Naive thymus-derived CD4-positive, alpha-beta T cell (primary cell): ENCODE data around the gene ARHGAP21. TPM values are rescaled to one million over a fixed set of nuclear protein-coding genes. Genes with fewer than 3 reads are reported as not detected.

ENCODE experiments used
- ATAC-seq: fragments of 150-1000 bp; cut with Tn5 transposase; 2 replicates; pipeline ENCODE4 v1.10.0; 2021; ENCODE audit warnings: mild to moderate bottlenecking, moderate library complexity
- CTCF ChIA-PET: fragments of 350-600 bp; sonication (Branson Sonifier 250); formaldehyde crosslinking; loops from one replicate; lab custom pipeline; 2021; ENCODE audit warnings: antibody characterized with exemption; lab: Charles Lee
- POLR2A ChIA-PET: fragments of 350-600 bp; sonication (Branson Sonifier 250); formaldehyde crosslinking; loops from one replicate; lab custom pipeline; 2021; ENCODE audit warnings: antibody characterized with exemption, inconsistent platforms; lab: Charles Lee
- DNase-seq, 9 donors: peaks; one replicate each; pipeline versions ENCODE4 v3.0.0 to v3.0.0-alpha.2; 2020 to 2022; ENCODE audit warnings: mixed read lengths in 1 of 9
- H3K27ac ChIP-seq: one replicate; pipeline ENCODE4 v1.7.0; 2013; ENCODE audit warnings: mild to moderate bottlenecking, low read depth, low read length, moderate library complexity
- H3K27me3 ChIP-seq, 2 donors: one replicate each; pipeline ENCODE4 v1.7.0; 2013; ENCODE audit warnings: low read length in 2 of 2, mild to moderate bottlenecking in 2 of 2, moderate library complexity in 2 of 2; ENCODE audit not compliant: control insufficient read depth in 2 of 2, insufficient read depth in 2 of 2
- H3K36me3 ChIP-seq, 3 experiments: 1 replicate in 2 of 3; 2 replicates in 1 of 3; pipeline ENCODE4 v1.7.0; 2013; ENCODE audit warnings: low read length in 3 of 3, mild to moderate bottlenecking in 3 of 3, moderate library complexity in 1 of 3; ENCODE audit not compliant: insufficient read depth in 3 of 3, control insufficient read depth in 2 of 3
- H3K4me1 ChIP-seq, 2 donors: one replicate each; pipeline ENCODE4 v1.7.0; 2013; ENCODE audit warnings: low read length in 2 of 2, mild to moderate bottlenecking in 2 of 2, moderate library complexity in 1 of 2; ENCODE audit not compliant: control insufficient read depth in 2 of 2, insufficient read depth in 2 of 2
- H3K4me3 ChIP-seq: 2 replicates; pipeline ENCODE4 v1.7.0; 2013; ENCODE audit warnings: mild to moderate bottlenecking, low read length
- H3K9me3 ChIP-seq, 3 experiments: 1 replicate in 2 of 3; 2 replicates in 1 of 3; pipeline ENCODE4 v1.7.0; 2013; ENCODE audit warnings: low read length in 3 of 3; ENCODE audit not compliant: control insufficient read depth in 2 of 3
- H3K27ac Mint-ChIP-seq, 9 donors: one replicate each; pipeline ENCODE4 v1.8.0; 2020 to 2022; ENCODE audit warnings: mixed read lengths in 9 of 9, mild to moderate bottlenecking in 8 of 9, moderate library complexity in 5 of 9, inconsistent platforms in 2 of 9
- H3K27me3 Mint-ChIP-seq, 5 donors: one replicate each; pipeline ENCODE4 v1.8.0; 2021 to 2022; ENCODE audit warnings: mixed read lengths in 5 of 5, mild to moderate bottlenecking in 1 of 5
- H3K36me3 Mint-ChIP-seq, 5 donors: one replicate each; pipeline ENCODE4 v1.8.0; 2020 to 2022; ENCODE audit warnings: mixed read lengths in 5 of 5, mild to moderate bottlenecking in 3 of 5, inconsistent platforms in 1 of 5
- H3K4me1 Mint-ChIP-seq, 7 donors: one replicate each; pipeline ENCODE4 v1.8.0; 2020 to 2022; ENCODE audit warnings: mixed read lengths in 7 of 7, mild to moderate bottlenecking in 3 of 7, inconsistent platforms in 1 of 7
- H3K4me3 Mint-ChIP-seq, 10 donors: one replicate each; pipeline ENCODE4 v1.8.0; 2020 to 2022; ENCODE audit warnings: mild to moderate bottlenecking in 10 of 10, mixed read lengths in 10 of 10, moderate library complexity in 6 of 10, inconsistent platforms in 2 of 10
- H3K9me3 Mint-ChIP-seq, 11 donors: one replicate each; pipeline ENCODE4 v1.8.0; 2020 to 2022; ENCODE audit warnings: mixed read lengths in 11 of 11, mild to moderate bottlenecking in 4 of 11, inconsistent platforms in 1 of 11, moderate library complexity in 1 of 11
- intact Hi-C, 2 donors: fragments of 100-400 bp; cut with micrococcal nuclease; formaldehyde crosslinking; loops; one replicate each; pipeline ENCODE4 v1.15.1; 2023
- polyA plus RNA-seq, 2 donors: library from polyadenylated mRNA; unstranded; fragments of 300-500 nt; fragmentation: Illumina TruSeq; gene quantifications; one replicate each; pipeline ENCODE4 v1.2.3, GENCODE V29; 2021
- total RNA-seq, 6 experiments: library from RNA in 5 of 6; stranded (reverse) in 5 of 6; gene quantifications; 1 replicate in 5 of 6; 2 replicates in 1 of 6; pipeline ENCODE4 v1.2.3 and lab custom pipeline; 2021 to 2026

ARHGAP21 gene
- total and polyA plus RNA-seq, 7 experiments from 2014 or later: 9.5 to 40.0 (median 32.9) TPM

- Mint-ChIP-seq H3K27me3 (peaks cover 0 to 4% (median 0%) of the 10 kb centered on the region in 5 donors), H3K27ac (peak overlapping the region in 7 of 9 donors; percentile 27 to 93 (median 76)), H3K4me3 (peak overlapping the region; percentile 88 to 96 (median 92)), H3K9me3 (no peaks in the 10 kb centered on the region), H3K36me3 (peaks cover 0 to 1% (median 0%) of the 10 kb centered on the region in 5 donors), H3K4me1 (peaks cover 9 to 32% (median 19%) of the 10 kb centered on the region in 7 donors)
- no peak overlapping the region for H3K27ac ChIP-seq
- ATAC-seq: no peak
- ChIA-PET CTCF (no interaction called here), POLR2A (interaction anchor here (0.6 kb wide), 1 partner anchor 14 kb away, joined by 3 read pairs; no protein-coding TSS in a partner anchor)
- DNase-seq: peak in 1 of 9 donors; percentile 4
- H3K27me3 ChIP-seq: no peaks in the 10 kb centered on the region
- H3K4me1 ChIP-seq: peaks cover 0 to 12% of the 10 kb centered on the region in 2 donors
- no peaks in the 10 kb centered on the region for H3K9me3 ChIP-seq
- peak overlapping the region; percentile 71 for H3K4me3 ChIP-seq
- intact Hi-C loops: loop anchor here (1.0 to 10.0 kb wide), 8 partner anchors 15 to 1359 kb away; no protein-coding TSS in a partner anchor
- peaks cover 0 to 4% (median 0%) of the 10 kb centered on the region in 3 experiments for H3K36me3 ChIP-seq
Measured at GRCh38 chr10:24721229-24722106, 2.2 kb downstream of the ARHGAP21 start.

GRCh38 chr10:24720096-24720495 lies 3.6 kb downstream of the ARHGAP21 start:
- H3K9me3 Mint-ChIP-seq: no peaks in the 10 kb centered on the region
- Histone ChIP-seq H3K4me1 (peaks cover 0 to 12% of the 10 kb centered on the region in 2 donors), H3K9me3 (no peaks in the 10 kb centered on the region), H3K4me3 (no peak overlapping the region), H3K27ac (no peak overlapping the region), H3K36me3 (peaks cover 0 to 4% (median 0%) of the 10 kb centered on the region in 3 experiments), H3K27me3 (no peaks in the 10 kb centered on the region)
- peaks cover 9 to 29% (median 19%) of the 10 kb centered on the region in 7 donors for H3K4me1 Mint-ChIP-seq
- POLR2A ChIA-PET: no interaction called here
- no peaks in the 10 kb centered on the region for H3K27me3 Mint-ChIP-seq
- DNase-seq: no peak
- H3K36me3 Mint-ChIP-seq: peaks cover 0 to 1% (median 0%) of the 10 kb centered on the region in 5 donors
- ATAC-seq: no peak
- intact Hi-C loops: loop anchor here (5.0 to 10.0 kb wide), 6 partner anchors 102 to 1358 kb away; no protein-coding TSS in a partner anchor
- no peak overlapping the region for H3K4me3 Mint-ChIP-seq
- CTCF ChIA-PET: no interaction called here
- no peak overlapping the region for H3K27ac Mint-ChIP-seq

- no peak overlapping the region for H3K27ac Mint-ChIP-seq
- ATAC-seq (no peak), DNase-seq (no peak)
- Histone ChIP-seq H3K4me3 (no peak overlapping the region), H3K4me1 (peaks cover 0 to 12% of the 10 kb centered on the region in 2 donors), H3K27ac (no peak overlapping the region), H3K36me3 (no peaks in the 10 kb centered on the region), H3K27me3 (no peaks in the 10 kb centered on the region), H3K9me3 (no peaks in the 10 kb centered on the region)
- no peaks in the 10 kb centered on the region for H3K27me3 Mint-ChIP-seq
- no peak overlapping the region for H3K4me3 Mint-ChIP-seq
- intact Hi-C loops: no loop called here
- no peaks in the 10 kb centered on the region for H3K9me3 Mint-ChIP-seq
- H3K4me1 Mint-ChIP-seq: peaks cover 9 to 24% (median 19%) of the 10 kb centered on the region in 7 donors
- ChIA-PET CTCF (no interaction called here), POLR2A (interaction anchor here (1.0 kb wide), 1 partner anchor 166 kb away, joined by 3 read pairs; no protein-coding TSS in a partner anchor)
- peaks cover 0 to 1% (median 0%) of the 10 kb centered on the region in 5 donors for H3K36me3 Mint-ChIP-seq
Measured at GRCh38 chr10:24718031-24718855, 5.4 kb downstream of the ARHGAP21 start.

GRCh38 chr10:24716295-24716694 lies 7.4 kb downstream of the ARHGAP21 start:
- no peaks in the 10 kb centered on the region for H3K9me3 ChIP-seq
- Mint-ChIP-seq H3K36me3 (peaks cover 0 to 3% (median 0%) of the 10 kb centered on the region in 5 donors), H3K4me3 (no peak overlapping the region), H3K27ac (no peak overlapping the region), H3K4me1 (peaks cover 5 to 23% (median 9%) of the 10 kb centered on the region in 7 donors), H3K9me3 (no peaks in the 10 kb centered on the region), H3K27me3 (no peaks in the 10 kb centered on the region)
- H3K4me1 ChIP-seq: peaks cover 0 to under 1% of the 10 kb centered on the region in 2 donors
- ATAC-seq: no peak
- no peaks in the 10 kb centered on the region for H3K36me3 ChIP-seq
- DNase-seq: no peak
- ChIA-PET POLR2A (no interaction called here), CTCF (no interaction called here)
- H3K27me3 ChIP-seq: no peaks in the 10 kb centered on the region
- intact Hi-C loops: no loop called here
- H3K4me3 ChIP-seq: no peak overlapping the region
- H3K27ac ChIP-seq: no peak overlapping the region

GRCh38 chr10:24715246-24715769 lies 8.4 kb downstream of the ARHGAP21 start:
- Mint-ChIP-seq H3K4me3 (no peak overlapping the region), H3K27ac (no peak overlapping the region)
- POLR2A ChIA-PET: no interaction called here

GRCh38 chr10:24713086-24713485 lies 10.6 kb downstream of the ARHGAP21 start:
- Histone ChIP-seq H3K27ac (no peak overlapping the region), H3K4me3 (no peak overlapping the region), H3K27me3 (no peaks in the 10 kb centered on the region), H3K9me3 (no peaks in the 10 kb centered on the region), H3K36me3 (no peaks in the 10 kb centered on the region), H3K4me1 (no peaks in the 10 kb centered on the region)
- Mint-ChIP-seq H3K27me3 (no peaks in the 10 kb centered on the region), H3K4me3 (no peak overlapping the region), H3K36me3 (peaks cover 0 to 4% (median 0%) of the 10 kb centered on the region in 5 donors), H3K9me3 (no peaks in the 10 kb centered on the region), H3K27ac (no peak overlapping the region), H3K4me1 (peaks cover 0 to 14% (median 0%) of the 10 kb centered on the region in 7 donors)
- POLR2A ChIA-PET: no interaction called here
- intact Hi-C loops: no loop called here
- DNase-seq: no peak
- no peak for ATAC-seq
- CTCF ChIA-PET: no interaction called here

More at GRCh38 chr10:24715246-24715769, 8.4 kb downstream of the ARHGAP21 start:
- CTCF ChIA-PET: interaction anchor here (0.7 kb wide), 1 partner anchor 241 kb away, joined by 3 read pairs; no protein-coding TSS in a partner anchor
- Histone ChIP-seq H3K27ac (no peak overlapping the region), H3K4me1 (no peaks in the 10 kb centered on the region), H3K4me3 (no peak overlapping the region), H3K9me3 (no peaks in the 10 kb centered on the region), H3K36me3 (no peaks in the 10 kb centered on the region), H3K27me3 (no peaks in the 10 kb centered on the region)
- intact Hi-C loops: no loop called here
- Mint-ChIP-seq H3K36me3 (peaks cover 0 to 3% (median 0%) of the 10 kb centered on the region in 5 donors), H3K27me3 (no peaks in the 10 kb centered on the region), H3K9me3 (no peaks in the 10 kb centered on the region), H3K4me1 (peaks cover 0 to 15% (median 0%) of the 10 kb centered on the region in 7 donors)
- no peak for DNase-seq
- no peak for ATAC-seq
